ENCODE data around the gene NOP58. TPM values are rescaled to one million over a fixed set of nuclear protein-coding genes. Genes with fewer than 3 reads are reported as not detected.
A peak's percentile ranks its signal among the peaks of the same experiment; 100 is the strongest.
"Not testable (repeated sequence)": the region's sequence is repeated elsewhere in the genome, so short reads cannot be mapped to it uniquely, and the experiment has no call there.

NOP58 gene, protein sequence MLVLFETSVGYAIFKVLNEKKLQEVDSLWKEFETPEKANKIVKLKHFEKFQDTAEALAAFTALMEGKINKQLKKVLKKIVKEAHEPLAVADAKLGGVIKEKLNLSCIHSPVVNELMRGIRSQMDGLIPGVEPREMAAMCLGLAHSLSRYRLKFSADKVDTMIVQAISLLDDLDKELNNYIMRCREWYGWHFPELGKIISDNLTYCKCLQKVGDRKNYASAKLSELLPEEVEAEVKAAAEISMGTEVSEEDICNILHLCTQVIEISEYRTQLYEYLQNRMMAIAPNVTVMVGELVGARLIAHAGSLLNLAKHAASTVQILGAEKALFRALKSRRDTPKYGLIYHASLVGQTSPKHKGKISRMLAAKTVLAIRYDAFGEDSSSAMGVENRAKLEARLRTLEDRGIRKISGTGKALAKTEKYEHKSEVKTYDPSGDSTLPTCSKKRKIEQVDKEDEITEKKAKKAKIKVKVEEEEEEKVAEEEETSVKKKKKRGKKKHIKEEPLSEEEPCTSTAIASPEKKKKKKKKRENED
- total RNA-seq, result 70.6 and 75.2 TPM in 2 replicates

DNA sequence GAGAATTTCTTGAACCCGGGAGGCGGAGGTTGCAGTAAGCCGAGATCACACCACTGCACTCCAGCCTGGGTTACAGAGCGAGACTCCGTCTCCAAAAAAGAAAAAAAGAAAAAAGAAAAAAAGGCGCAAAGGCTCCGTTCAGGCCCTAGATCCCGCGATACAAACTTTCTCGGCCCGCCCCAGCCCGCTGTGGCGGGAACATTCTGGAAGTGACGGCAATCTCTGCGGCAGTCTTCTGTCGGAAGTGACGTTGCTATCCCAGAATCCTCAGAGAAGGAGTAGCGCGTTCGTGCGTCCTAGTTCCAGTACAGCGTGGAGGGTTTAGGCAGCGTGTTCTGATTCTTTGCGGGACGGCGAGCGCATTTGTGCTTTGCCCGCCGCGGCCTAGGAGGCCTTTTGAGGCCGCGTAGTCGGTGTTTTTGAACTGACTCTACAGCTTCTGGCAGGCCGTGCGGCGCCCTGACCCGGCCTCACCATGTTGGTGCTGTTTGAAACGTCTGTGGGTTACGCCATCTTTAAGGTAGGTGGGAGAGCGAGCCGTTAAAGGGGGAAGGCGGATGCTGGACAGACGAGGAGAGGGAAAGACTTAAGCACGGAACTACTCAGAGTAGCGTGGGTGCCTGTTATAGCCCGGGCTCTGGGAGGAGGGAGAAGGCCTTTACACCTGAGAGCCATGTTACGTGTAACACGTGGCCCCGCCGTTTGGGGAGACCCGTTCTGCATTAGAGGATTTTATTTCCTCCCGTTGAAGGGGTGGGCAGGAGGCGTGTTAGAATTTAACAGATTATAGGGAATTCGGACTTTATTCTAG is at the start of gene NOP58:
NOP58 (plus strand) TSS at position 297 of the 811 bp plus-strand sequence; CDS start at position 476, 179 bp downstream.
- peak; percentile 82 for DNase-seq (ENCODE audit: low read depth)
- Histone ChIP-seq H3K36me3 (ENCODE audit: control insufficient read depth, insufficient read depth, low read length) (no peaks in the 10 kb centered on the region), H3K27me3 (ENCODE audit: control insufficient read depth, insufficient read depth, low read length) (no peaks in the 10 kb centered on the region), H3K4me3 (ENCODE audit: low read depth, low read length) (peak within 1 kb of the TSS; percentile 65)
- TF ChIP-seq, protein P1, sequence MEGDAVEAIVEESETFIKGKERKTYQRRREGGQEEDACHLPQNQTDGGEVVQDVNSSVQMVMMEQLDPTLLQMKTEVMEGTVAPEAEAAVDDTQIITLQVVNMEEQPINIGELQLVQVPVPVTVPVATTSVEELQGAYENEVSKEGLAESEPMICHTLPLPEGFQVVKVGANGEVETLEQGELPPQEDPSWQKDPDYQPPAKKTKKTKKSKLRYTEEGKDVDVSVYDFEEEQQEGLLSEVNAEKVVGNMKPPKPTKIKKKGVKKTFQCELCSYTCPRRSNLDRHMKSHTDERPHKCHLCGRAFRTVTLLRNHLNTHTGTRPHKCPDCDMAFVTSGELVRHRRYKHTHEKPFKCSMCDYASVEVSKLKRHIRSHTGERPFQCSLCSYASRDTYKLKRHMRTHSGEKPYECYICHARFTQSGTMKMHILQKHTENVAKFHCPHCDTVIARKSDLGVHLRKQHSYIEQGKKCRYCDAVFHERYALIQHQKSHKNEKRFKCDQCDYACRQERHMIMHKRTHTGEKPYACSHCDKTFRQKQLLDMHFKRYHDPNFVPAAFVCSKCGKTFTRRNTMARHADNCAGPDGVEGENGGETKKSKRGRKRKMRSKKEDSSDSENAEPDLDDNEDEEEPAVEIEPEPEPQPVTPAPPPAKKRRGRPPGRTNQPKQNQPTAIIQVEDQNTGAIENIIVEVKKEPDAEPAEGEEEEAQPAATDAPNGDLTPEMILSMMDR (IDR thresholded peaks at IDR 0.05; ENCODE audit: insufficient read depth, low read length, poor library complexity, severe bottlenecking), result no peak

DNA sequence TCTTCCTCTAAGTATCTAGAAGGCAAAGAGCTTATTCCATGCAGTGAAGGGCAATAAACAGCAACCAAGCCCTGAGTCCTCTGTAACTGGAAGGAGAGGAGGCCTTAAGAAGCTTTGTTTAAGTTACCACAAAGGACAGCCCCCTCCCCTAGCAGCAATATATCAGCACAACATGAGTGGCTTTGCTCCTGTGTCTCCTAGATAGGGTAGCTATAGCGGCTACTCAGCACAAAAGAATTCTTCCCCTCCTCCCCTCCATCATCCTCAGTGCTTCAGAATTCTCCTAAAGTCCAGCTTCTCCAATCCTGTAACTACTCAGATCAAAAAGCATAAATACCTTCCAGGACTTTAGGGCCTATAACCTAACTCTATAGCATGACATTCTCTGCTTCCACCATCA is 43.7 kb upstream of the NOP58 start:
- H3K36me3 ChIP-seq (ENCODE audit: control insufficient read depth, insufficient read depth, low read length), result no peaks in the 10 kb centered on the region
- H3K27me3 ChIP-seq (ENCODE audit: control insufficient read depth, insufficient read depth, low read length), result no peaks in the 10 kb centered on the region
- H3K4me3 ChIP-seq (ENCODE audit: low read depth, low read length), result no peak overlapping the region
- TF ChIP-seq, protein P1 (IDR thresholded peaks at IDR 0.05; ENCODE audit: insufficient read depth, low read length, poor library complexity, severe bottlenecking), result no peak
- DNase-seq (ENCODE audit: low read depth), result no peak

DNA sequence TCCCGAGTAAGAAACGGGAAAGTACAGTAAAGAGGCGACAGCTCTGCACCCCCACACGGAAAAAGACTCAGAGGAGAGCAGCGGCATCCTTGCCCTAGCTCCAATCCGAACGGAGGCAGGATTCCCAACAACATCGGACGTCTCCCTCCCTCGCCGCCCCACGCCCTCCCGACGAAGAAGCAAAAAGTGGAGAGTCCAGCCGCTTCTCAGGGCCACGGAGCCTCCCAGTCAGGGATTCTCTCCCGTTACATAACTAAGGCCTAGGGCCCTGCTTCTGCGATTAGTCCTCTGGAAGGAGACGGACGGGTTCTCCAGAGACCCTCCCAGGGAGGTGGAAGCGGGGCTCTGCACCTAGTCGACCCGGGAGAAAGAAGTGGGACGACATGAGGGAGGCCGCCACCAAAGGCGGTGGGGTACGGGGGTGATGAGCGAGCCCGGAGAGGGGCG is 27.8 kb upstream of the NOP58 start:
- DNase-seq (ENCODE audit: low read depth), result no peak
- TF ChIP-seq, protein P1 (IDR thresholded peaks at IDR 0.05; ENCODE audit: insufficient read depth, low read length, poor library complexity, severe bottlenecking), result no peak
- peak overlapping the region; percentile 95 for H3K4me3 ChIP-seq (ENCODE audit: low read depth, low read length)
- H3K27me3 ChIP-seq (ENCODE audit: control insufficient read depth, insufficient read depth, low read length), result no peaks in the 10 kb centered on the region
- no peaks in the 10 kb centered on the region for H3K36me3 ChIP-seq (ENCODE audit: control insufficient read depth, insufficient read depth, low read length)

DNA sequence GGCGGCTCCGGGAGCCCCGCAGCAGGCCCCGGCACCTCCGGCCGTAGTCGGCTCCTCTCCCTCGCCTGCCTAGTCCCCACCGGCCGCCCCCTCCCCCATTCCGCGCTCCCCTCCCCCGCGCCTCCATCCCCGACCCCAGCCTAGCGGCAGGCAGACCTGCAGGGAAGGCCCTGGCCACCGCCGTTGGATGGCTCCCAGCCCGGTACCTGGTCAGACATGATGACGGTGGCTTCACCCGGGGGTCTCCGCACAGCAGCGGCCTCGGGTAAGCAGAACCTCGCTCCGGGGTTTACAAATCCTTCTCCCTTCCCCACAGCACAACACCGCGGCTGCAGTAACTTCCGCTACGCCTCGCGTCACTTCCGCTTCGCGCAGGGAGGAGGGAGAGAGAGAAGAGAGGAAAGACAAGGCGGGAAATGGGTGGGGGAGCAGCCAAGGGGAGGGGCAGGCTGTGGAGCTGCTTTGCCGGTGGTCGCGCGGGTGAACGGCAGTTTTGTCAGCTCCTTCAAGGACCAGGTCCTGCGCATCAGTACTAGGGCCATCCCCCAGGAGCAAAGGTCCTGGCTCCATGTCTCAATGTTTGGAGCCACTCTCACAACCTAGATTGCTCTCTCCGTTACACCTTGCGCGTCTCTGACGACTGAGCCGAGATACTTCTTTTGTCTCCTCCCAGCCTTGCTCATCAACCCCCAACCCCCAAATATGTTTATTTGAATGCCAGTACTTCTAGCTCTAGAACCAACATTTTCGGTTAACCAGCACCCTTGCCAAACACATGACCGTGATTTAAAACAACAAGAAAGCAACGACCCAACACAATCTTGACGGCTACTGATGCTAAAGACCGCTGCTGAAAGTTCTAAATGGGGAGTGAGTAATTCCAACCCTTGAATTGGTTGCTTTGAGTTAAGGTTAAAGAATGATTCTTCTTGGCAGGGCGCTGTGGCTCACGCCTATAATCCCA is 27.0 kb upstream of the NOP58 start, which contains the start of gene SUMO1:
SUMO1 (minus strand) TSS at position 364 of the 964 bp plus-strand sequence; CDS start at position 218, 146 bp downstream.
- TF ChIP-seq, protein P1 (IDR thresholded peaks at IDR 0.05; ENCODE audit: insufficient read depth, low read length, poor library complexity, severe bottlenecking), result no peak

DNA sequence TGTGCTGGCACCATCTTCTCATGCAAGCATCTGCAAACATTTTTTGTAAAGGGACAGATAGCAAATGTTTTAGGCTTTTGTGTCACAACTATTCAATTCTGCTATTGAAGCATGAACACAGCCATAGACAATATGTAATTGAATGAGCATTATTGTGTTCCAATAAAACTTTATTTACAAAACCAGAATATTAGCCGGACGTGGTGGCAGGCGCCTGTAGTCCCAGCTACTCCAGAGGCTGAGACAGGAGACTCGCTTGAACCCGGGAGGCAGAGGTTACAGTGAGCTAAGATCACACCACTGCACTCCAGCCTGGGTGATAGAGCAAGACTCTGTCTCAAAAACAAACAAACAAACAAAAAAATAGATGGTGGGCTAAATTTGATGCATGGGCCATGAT is 17.9 kb upstream of the NOP58 start:
- not testable (repeated sequence) for DNase-seq (ENCODE audit: low read depth); H3K36me3 ChIP-seq (ENCODE audit: control insufficient read depth, insufficient read depth, low read length); H3K4me3 ChIP-seq (ENCODE audit: low read depth, low read length); H3K27me3 ChIP-seq (ENCODE audit: control insufficient read depth, insufficient read depth, low read length)

More for the DNA sequence above, 27.0 kb upstream of the NOP58 start, which contains the start of gene SUMO1:
- DNase-seq (ENCODE audit: low read depth), result peak; percentile 58
- Histone ChIP-seq H3K4me3 (ENCODE audit: low read depth, low read length) (peak within 1 kb of the TSS; percentile 95), H3K27me3 (ENCODE audit: control insufficient read depth, insufficient read depth, low read length) (no peaks in the 10 kb centered on the region), H3K36me3 (ENCODE audit: control insufficient read depth, insufficient read depth, low read length) (no peaks in the 10 kb centered on the region)

All from kidney epithelial cell (primary cell).